Activated naive CD4-positive, alpha-beta T cell treated with anti-CD3 and anti-CD28 coated beads, Interleukin-2, amount 50 U/mL, for 72 hours (primary cell): ENCODE results near the gene ALDH3B2. TPM values are rescaled to one million over a fixed set of nuclear protein-coding genes. Genes with fewer than 3 reads are reported as not detected.
"Not testable (repeated sequence)": the region's sequence is repeated elsewhere in the genome, so short reads cannot be mapped to it uniquely, and the experiment has no call there.

ENCODE experiments used
- ATAC-seq, 2 donors: fragments of 150-1000 bp; cut with Tn5 transposase; 2 replicates each; pipeline ENCODE4 v1.10.0; 2021; ENCODE audit warnings: mild to moderate bottlenecking in 2 of 2, moderate library complexity in 2 of 2
- DNase-seq, 2 donors: peaks; one replicate each; pipeline ENCODE4 v3.0.0; 2021 to 2022; ENCODE audit warnings: low spot score in 2 of 2
- H3K27ac Mint-ChIP-seq, 2 donors: one replicate each; pipeline ENCODE4 v1.8.0; 2022; ENCODE audit warnings: mild to moderate bottlenecking in 2 of 2, mixed read lengths in 2 of 2
- H3K36me3 Mint-ChIP-seq, 2 donors: one replicate each; pipeline ENCODE4 v1.8.0; 2022; ENCODE audit warnings: mixed read lengths in 2 of 2
- H3K9me3 Mint-ChIP-seq, 2 donors: one replicate each; pipeline ENCODE4 v1.8.0; 2022; ENCODE audit warnings: mixed read lengths in 2 of 2
- total RNA-seq, 2 donors: library from RNA; stranded (reverse); gene quantifications; one replicate each; pipeline ENCODE4 v1.2.3, GENCODE V29; 2022

The ALDH3B2 gene, protein sequence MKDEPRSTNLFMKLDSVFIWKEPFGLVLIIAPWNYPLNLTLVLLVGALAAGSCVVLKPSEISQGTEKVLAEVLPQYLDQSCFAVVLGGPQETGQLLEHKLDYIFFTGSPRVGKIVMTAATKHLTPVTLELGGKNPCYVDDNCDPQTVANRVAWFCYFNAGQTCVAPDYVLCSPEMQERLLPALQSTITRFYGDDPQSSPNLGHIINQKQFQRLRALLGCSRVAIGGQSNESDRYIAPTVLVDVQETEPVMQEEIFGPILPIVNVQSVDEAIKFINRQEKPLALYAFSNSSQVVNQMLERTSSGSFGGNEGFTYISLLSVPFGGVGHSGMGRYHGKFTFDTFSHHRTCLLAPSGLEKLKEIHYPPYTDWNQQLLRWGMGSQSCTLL
- total RNA-seq, result not detected

DNA sequence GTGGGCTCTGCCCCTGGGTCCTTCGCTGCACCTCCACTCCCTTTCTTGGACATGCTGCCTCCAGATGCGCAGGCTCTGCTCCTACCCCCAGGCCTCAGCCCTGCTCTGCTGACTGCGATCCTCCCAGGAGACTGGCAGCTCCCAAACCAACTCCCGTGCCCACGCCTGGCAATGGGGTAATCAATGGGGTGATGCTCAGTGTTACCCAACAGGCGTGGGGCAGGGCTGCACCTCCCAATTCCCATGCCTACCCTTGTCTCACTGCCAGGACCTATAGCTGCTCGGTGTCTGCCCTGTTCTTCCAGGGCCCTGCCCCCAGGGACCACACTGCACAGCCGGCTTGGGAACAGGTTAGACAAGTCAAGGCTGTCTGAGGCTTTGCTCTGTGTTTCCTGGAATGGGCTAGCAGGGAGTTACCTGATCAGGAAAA is at the start of gene ALDH3B2:
Gene ALDH3B2 (minus strand): TSS at position 182 of the 430 bp plus-strand sequence. CDS start 7,688 bp downstream, outside the sequence.
- no peak within 1 kb of the TSS for H3K27ac Mint-ChIP-seq
- peaks cover 0 to 6% of the 10 kb centered on the region in 2 donors for H3K9me3 Mint-ChIP-seq
- DNase-seq (peak in 1 of 2 donors; percentile 37), ATAC-seq (no peak)
- H3K36me3 Mint-ChIP-seq, result no peaks in the 10 kb centered on the region

DNA sequence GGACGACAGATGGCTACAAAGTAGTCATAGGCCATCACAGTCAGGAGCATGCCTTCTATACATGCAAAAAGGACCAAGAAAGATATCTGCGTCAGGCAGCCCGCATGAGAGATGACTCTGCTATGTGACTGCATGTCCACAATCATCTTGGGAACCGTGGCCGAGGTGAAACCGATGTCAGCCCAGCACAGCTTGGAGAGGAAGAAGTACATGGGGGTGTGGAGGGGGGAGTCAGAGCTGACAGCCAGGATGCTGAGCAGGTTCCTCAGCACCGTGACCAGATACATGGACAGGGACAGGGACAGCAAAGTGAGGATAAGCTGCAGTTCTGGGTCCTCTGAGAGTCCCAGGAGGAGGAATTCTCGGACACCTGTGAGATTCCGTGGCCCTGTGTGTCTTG is 48.6 kb upstream of the ALDH3B2 start:
- ATAC-seq, H3K36me3 Mint-ChIP-seq: not testable (repeated sequence)

DNA sequence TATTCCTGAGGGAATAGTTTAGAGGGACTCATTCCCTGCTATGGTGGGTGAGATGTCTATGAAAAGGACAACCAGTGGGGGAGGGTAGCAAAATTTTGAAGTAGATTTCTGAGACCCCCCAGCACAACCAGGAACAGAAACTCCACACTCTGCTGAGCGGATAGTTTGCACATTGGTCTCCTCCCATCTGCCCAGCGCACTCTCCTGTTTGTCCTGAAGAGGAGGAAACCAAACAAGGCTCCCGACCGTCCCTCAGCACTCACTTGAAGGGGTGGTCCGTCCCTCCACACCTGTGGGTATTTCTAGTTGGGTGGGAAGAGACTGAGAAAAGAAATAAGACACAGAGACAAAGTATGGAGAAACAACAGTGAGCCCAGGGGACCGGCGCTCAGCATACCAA is 41.8 kb upstream of the ALDH3B2 start:
- H3K36me3 Mint-ChIP-seq, ATAC-seq, DNase-seq, H3K27ac Mint-ChIP-seq, H3K9me3 Mint-ChIP-seq: not testable (repeated sequence)

More for the DNA sequence above, 48.6 kb upstream of the ALDH3B2 start:
- H3K27ac Mint-ChIP-seq, H3K9me3 Mint-ChIP-seq, DNase-seq: not testable (repeated sequence)

DNA sequence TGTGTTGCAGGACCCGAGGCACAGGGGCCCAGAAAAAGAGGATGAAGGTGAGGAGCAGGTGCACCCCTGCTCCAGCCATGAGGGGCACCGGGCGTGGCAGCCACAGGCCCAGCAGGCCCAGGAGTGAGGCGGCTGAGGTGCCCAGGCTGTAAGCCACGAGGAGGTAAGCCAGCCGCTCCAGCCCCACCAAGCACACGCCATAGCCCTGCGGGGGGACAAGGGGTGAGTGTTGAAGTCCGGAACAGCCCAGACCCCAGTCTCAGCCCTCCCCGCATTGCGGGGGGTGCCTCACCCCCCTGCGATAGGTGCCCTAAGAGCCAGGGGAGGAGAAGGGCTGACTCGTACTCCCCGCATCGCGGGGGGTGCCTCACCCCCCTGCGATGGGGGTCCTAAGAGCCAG is 41.4 kb upstream of the ALDH3B2 start:
- H3K9me3 Mint-ChIP-seq, ATAC-seq, H3K27ac Mint-ChIP-seq, H3K36me3 Mint-ChIP-seq, DNase-seq: not testable (repeated sequence)

DNA sequence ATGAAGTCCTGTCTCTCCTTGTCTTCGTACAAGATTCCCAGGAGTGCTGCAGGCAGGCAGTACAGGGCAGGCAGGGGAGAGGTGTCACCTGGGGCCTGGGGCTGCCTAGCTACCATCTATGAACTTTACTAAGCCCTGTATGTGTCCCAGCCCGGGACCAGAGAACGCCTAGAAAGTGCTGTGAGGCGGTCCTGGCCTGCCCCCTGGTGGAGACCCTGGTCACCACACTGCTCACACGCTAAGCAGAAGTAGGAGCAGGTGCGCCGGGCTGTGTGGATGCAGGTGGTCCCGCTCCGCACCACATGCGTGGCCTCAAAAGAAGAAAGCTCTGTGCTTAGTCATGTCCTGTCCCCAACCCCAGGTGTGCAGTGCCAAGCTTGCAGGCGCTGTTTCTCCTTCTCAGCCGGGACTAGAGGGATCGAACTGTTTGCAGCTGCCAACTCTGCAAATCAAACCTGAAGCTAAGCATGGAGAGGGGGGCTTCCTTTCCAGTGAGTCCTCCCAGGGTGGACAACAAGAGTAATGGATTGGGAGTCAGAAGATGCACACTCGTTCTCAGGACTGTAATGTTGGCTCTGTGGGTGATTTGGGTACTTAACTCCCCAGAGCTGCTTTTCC is 39.6 kb upstream of the ALDH3B2 start:
- H3K27ac Mint-ChIP-seq, H3K9me3 Mint-ChIP-seq, H3K36me3 Mint-ChIP-seq, ATAC-seq: not testable (repeated sequence)
- peak in 1 of 2 donors; percentile 52 for DNase-seq

DNA sequence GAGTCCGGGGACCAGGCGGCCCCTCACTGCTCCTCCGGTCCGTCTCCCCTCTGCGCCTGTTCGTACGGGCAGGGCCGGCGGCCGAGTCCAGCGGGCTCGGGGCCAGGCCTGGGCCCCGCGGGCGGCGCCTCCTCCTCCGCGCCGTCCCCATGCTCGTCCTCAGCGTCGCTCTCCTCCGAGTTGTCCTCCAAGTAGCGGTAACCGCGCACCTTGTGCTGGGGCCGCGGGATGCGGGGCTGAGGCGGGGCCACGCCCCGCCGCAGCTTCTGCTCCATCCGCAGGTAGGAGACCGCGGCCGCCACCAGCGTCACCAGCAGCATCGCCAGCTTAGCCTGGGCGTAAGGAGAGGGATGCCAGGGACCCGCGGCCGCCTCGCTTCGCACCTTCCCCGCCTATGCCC is 37.3 kb upstream of the ALDH3B2 start:
- ATAC-seq, H3K36me3 Mint-ChIP-seq, DNase-seq, H3K27ac Mint-ChIP-seq, H3K9me3 Mint-ChIP-seq: not testable (repeated sequence)

DNA sequence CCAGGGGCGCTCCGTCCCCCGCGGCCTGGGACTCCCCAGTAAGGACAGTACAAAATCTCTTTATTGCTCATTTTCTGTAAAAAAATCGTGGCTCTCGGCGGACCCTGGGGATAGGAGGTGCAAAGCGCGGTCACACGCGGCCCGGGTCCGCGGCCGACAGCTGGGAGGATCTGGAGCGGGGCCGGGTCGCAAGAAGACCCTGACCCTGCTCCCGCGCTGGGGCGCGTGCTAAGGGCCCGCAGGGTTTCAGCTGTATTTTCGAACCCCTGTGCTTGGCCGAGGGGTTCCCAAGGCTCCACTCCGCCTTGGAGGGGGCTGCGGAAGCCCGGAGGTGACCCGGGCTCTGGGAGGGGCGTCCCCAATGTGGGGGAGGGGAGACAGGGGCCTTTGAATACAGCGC is 36.8 kb upstream of the ALDH3B2 start:
- not testable (repeated sequence) for H3K36me3 Mint-ChIP-seq, DNase-seq, H3K9me3 Mint-ChIP-seq, H3K27ac Mint-ChIP-seq, ATAC-seq

DNA sequence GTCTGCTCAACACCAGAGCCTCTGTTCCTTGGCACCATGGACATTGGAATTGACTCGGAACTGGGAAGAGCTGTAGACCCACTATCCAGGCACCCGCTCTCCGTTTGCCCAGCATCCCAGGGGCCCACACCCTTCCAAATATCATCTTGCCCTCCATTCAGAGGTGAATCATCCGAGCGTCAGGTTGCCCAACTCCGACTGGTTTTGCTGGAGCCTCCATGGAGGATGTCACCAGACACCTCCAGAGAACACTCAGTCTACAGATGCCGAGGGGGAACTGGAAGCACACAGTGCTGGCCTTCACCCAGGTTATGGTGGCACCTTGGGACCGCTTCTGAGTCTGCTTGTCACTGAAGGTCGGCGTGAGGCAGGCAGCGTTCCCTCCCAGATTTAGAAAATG is 35.4 kb upstream of the ALDH3B2 start:
- not testable (repeated sequence) for DNase-seq, H3K9me3 Mint-ChIP-seq

DNA sequence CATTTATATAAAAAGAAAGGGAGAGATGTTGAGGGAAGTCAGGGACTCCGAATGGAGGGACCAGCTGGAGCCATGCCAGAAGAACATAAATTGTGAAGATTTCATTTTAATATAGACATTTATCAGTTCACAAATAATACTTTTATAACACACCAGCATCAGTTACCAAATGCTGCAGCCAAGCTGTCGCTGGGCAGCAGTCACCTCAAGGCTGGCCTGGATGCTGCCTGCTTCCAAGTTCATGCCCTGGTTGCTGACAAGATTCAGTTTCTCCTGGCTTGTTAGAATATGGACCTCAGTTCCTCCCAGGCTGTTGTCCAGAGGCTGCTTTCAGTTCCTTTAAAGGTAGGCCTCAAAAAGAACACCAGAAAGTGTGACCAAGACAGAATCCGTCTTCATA is 30.8 kb upstream of the ALDH3B2 start:
- no peak for ATAC-seq
- no peaks in the 10 kb centered on the region for H3K9me3 Mint-ChIP-seq
- no peak overlapping the region for H3K27ac Mint-ChIP-seq
- DNase-seq, result no peak
- no peaks in the 10 kb centered on the region for H3K36me3 Mint-ChIP-seq

More for the DNA sequence above, 35.4 kb upstream of the ALDH3B2 start:
- H3K36me3 Mint-ChIP-seq, ATAC-seq, H3K27ac Mint-ChIP-seq: not testable (repeated sequence)

DNA sequence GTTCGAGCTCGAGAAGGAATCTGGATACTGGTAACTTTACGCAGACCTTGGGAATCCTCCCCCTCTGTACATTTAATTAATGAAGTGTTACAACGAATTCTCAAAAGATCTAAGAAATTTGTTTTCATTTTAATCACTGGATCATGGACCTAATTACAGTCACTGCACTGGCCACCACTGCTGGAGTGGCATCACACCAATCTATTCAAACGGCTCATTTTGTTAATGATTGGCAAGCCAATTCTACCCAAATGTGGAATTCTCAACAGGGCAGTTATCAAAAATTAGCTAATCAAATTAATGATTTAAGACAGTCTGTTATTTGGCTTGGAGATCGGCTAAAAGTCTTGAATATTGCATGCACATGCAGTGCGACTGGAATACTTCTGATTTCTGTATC is 30.1 kb upstream of the ALDH3B2 start:
- ATAC-seq, result no peak
- Mint-ChIP-seq H3K27ac (no peak overlapping the region), H3K9me3 (no peaks in the 10 kb centered on the region), H3K36me3 (no peaks in the 10 kb centered on the region)
- no peak for DNase-seq

DNA sequence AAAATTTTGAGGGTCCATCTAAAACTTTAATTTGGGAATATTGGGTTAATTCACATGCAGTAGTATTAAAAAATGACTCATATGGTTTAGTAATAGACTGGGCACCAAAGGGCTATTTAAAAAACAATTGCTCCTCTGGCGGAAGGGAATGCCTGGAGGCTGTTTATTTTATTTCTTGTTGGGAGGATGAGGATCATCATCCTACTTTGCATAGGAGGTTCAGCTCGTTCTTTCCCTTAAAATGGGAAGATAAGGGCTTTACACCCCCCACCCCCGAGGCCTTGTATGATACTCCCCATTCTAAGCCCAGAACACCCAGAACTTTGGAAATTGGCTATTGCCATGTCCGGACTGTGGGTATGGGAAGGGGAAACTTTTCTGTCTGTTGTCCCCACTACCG is 29.3 kb upstream of the ALDH3B2 start:
- not testable (repeated sequence) for ATAC-seq, DNase-seq, H3K36me3 Mint-ChIP-seq, H3K27ac Mint-ChIP-seq, H3K9me3 Mint-ChIP-seq

DNA sequence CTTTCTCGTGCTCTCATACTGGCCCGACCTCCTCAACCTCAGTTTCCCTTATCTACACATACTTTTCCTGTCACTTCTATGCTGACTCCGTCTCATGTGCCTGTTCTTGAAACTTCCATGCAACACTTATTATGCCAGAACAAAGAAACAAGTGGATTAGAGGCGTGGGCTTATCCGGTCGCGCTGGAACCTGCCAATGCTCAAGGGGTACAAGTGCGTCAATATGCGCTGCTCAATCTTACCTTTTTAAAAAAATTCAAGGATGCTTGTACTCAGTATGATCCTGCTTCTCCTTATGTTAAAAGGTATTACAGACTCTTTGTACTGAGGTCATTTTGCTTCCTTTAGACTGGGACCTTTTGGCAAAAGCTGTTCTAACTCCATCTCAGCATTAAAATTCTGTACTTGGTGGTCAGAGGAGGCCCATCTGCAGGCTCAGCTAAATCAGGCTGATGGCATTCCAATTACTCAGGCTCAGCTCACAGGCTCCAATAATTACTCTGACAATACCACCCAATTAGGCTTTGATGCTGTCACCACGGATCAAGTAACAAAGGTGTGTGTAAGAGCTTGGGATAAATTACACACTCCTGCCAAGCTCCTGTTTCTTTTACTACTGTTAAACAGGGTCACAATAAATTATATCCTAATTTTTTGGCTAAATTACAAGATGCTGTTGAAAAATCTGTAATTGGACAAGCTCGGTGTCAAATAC is 26.3 kb upstream of the ALDH3B2 start:
- DNase-seq (no peak), ATAC-seq (no peak)
- Mint-ChIP-seq H3K9me3 (no peaks in the 10 kb centered on the region), H3K36me3 (no peaks in the 10 kb centered on the region), H3K27ac (no peak overlapping the region)

DNA sequence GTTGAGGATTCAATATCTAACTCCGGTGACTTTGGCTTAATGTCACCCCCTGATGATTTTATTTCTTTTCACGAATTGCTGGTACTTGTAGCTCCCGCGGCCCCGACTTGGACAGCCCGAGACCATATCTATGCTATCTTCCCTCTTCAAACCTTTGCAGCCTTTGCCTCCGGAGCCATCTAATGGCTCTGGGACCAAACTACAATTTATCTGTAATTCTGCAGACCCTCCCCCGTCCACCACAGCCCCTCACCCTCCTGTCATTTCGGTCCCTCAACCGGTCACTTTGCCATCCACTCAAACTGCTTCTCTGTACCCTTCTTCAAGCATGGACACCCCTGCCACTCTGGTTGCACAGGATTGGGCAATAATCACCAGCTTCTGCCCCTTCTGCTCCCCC is 25.7 kb upstream of the ALDH3B2 start:
- DNase-seq (no peak), ATAC-seq (no peak)
- Mint-ChIP-seq H3K36me3 (no peaks in the 10 kb centered on the region), H3K9me3 (no peaks in the 10 kb centered on the region), H3K27ac (no peak overlapping the region)

DNA sequence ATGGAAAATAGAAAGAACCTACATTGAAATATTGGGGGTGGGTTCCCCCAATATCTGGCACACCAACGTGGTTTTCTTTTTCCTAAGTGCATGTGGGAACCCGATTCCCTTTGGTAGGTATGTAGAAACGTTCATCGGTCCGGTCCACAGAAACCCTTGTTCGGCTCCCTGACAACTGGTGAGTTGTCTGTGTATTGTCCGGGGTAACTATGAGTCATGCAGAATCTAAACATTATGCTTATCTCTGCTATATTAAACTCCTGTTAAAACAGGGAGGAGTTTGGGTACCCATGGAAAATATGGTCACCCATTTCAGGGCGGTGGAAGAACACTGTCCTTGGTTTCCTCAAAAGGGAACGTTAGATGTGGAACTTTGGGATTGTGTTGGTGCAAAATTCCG is 25.1 kb upstream of the ALDH3B2 start:
- DNase-seq (no peak), ATAC-seq (no peak)
- no peaks in the 10 kb centered on the region for H3K9me3 Mint-ChIP-seq
- no peak overlapping the region for H3K27ac Mint-ChIP-seq
- no peaks in the 10 kb centered on the region for H3K36me3 Mint-ChIP-seq

DNA sequence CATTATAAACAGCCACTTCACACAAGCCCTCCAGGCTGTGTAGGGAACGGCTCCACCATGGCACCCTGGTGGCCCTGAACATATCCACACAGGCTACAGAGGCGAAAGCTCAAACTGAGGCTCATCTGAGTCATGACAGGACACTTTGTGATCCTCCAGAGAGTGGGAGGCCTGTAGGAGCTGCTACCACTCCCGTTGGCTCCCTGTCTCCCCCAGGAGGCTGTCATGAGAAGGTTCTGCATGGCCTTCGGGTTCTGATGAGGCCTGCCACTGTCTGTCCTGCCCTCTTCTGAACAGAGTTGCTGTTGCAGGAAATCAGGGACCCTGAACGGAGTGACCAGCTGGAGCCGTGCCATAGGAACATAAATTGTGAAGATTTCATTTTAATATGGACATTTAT is 23.8 kb upstream of the ALDH3B2 start:
- H3K36me3 Mint-ChIP-seq, result no peaks in the 10 kb centered on the region
- H3K9me3 Mint-ChIP-seq, result no peaks in the 10 kb centered on the region
- ATAC-seq (peak; percentile 44 to 69), DNase-seq (peak in 1 of 2 donors; percentile 25)
- H3K27ac Mint-ChIP-seq, result no peak overlapping the region

DNA sequence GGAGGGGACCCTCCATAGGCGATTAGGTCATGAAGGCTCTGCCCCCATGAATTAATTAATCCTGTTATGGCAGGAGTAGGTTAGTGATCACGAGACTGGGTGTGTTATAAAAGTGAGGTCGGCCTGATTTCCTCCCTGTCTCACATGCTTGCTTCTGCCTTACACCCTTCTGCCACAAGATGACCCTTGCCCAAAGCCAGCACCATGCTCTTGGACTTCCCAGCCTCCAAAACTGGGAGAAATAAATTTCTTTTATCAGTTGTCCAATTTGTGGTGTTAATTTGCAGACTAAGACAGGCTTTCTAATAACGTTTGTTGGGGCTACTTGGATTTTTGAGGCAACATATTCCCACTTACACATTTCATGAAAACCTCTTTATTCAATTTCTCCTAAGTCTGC is 23.4 kb upstream of the ALDH3B2 start:
- Mint-ChIP-seq H3K27ac (no peak overlapping the region), H3K36me3 (no peaks in the 10 kb centered on the region), H3K9me3 (no peaks in the 10 kb centered on the region)
- DNase-seq, result no peak
- ATAC-seq, result no peak

DNA sequence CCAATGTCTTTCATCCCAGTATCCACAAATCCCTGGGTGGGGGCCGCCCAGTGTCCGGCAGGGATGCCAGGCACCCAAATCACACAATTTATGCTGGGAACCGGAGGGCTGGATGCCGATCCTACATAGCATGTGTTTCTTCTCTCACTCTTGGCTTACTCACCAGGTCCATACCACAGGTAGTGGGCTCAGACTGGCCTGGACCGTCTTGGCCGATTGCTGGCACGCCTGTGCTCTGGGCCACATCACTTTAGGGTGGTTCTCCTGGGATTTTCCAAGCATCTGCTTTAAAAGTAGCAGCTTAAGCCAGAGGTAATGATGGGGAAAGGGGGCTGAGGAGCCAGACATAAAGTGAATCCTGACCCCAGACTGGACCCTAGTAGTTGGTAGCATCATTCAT is 22.6 kb upstream of the ALDH3B2 start:
- Mint-ChIP-seq H3K9me3 (no peaks in the 10 kb centered on the region), H3K36me3 (no peaks in the 10 kb centered on the region), H3K27ac (no peak overlapping the region)
- DNase-seq (no peak), ATAC-seq (no peak)
